ENCODE results near the gene NRAP.

The NRAP gene

DNA sequence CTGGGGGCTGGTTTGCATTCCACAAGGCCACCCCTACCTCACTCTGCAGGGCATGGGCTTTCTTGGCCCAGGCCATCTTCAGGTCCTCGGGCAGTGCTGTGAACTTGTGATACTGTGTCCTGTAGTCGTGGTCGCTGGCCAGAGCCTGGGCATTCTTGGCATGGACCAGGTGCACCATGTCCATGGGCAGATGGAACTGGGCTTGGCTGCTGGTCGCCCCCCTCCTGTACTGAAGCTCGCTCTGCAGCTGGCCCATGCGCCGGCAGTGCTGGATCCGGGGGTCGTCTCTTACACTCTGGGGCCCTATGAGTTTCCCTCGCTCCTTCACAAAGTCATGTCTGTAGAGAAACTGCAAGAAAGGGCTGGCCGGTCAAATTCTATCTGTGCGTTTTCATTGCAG, 59.3 kb downstream of the NRAP start:
- no peak for DNase-seq

- no peak for DNase-seq
These were observed 60.6 kb downstream of the NRAP start for GRCh38 chr10:113603057-113603777.

GRCh38 chr10:113600569-113600968, 63.3 kb downstream of the NRAP start:
- DNase-seq: no peak

GRCh38 chr10:113594652-113595051, 69.2 kb downstream of the NRAP start:
- no peak for DNase-seq

DNA sequence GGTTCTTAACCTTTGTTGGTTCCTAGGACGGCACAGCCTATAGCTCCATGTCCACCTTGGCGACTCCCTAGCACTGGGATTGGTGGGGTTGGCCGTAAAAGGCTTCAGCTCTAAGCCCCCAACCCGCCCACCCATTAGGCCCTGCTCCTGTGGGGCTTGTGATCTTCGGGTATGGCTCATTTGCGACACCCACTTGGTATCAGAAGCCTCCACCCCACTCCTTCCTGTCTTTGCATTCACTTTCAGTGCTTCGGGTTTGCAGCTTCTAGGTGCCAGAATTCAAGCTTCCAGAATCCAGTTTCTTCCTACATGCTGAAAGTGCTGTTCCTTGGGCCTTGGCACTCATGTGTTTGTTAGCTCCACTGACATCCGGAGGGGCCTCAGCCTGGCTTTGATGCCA, 71.5 kb downstream of the NRAP start:
- no peak for DNase-seq

DNA sequence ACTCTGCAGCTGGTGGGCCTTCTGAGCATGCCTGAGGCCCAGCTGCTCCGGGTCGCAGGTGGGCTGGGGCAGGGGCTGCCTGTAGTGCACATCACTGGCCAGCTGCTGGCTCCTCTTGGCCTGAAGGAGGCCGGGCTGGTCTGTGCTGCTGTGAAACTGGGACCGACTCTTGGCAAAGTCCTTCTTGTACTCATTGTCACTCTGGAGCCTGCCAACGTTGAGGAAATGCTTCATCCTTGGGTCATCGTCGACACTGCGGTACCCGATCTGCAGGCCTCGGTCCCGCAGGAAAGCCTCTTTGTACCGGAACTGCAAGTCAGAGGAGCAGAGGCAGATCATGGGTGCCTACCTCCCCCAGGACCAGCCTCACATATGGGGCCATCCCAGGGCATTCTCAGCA, 73.3 kb downstream of the NRAP start:
- no peak for DNase-seq

DNA sequence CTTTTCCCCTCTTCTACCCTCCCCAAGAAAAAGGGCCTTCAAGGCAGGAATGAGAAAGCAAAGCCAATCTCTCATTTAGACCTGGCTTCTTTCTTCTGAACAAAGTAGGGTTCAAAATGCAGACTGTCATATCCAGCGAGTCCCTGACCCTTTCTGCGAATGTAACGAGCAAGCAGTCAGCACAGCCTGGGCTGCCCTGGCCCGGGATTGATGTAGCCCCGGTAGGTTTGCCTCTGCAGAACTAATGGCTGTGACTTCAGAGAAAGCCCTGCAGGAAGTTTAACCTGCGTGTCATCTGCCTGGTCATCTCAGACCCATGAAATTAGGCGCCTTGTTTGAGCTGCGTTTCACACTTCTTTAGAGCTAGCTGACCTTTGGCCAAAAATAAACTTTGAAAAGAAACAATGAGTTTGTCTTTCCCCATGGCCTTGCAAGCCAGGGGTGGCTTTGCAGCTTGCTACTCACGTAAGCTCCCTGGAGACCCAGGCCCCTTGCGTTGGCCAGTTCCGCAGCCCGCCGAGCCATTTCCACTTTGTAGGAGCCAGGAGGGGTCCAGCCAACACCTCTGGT, 74.6 kb downstream of the NRAP start:
- DNase-seq: no peak

- no peak for DNase-seq
These were observed 77.9 kb downstream of the NRAP start for GRCh38 chr10:113585949-113586348.

GRCh38 chr10:113583571-113583970, 80.3 kb downstream of the NRAP start:
- DNase-seq: no peak

- no peak for DNase-seq
These were observed 82.7 kb downstream of the NRAP start for GRCh38 chr10:113581092-113581491.

- no peak for DNase-seq
These were observed 85.1 kb downstream of the NRAP start for GRCh38 chr10:113578773-113579172.

DNA sequence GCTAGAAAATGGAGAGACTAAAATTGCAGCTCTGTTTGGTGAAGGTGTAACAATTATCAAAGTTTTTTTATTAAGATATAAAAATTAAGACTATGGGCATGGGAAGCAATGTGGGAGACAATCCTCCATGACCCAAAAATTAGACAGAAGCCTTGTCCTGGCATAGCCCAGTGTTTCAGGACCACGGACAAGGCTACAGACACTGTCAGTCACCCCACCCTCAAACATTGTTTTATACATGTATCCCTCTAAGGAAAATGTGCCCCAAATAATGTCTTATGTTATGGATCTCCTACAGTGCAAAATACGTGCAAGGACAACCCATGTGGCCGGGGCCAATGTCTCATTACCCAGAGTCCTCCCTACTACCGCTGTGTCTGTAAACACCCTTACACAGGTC, 87.0 kb downstream of the NRAP start:
- DNase-seq: no peak

GRCh38 chr10:113573368-113573767, 90.5 kb downstream of the NRAP start:
- no peak for DNase-seq

DNA sequence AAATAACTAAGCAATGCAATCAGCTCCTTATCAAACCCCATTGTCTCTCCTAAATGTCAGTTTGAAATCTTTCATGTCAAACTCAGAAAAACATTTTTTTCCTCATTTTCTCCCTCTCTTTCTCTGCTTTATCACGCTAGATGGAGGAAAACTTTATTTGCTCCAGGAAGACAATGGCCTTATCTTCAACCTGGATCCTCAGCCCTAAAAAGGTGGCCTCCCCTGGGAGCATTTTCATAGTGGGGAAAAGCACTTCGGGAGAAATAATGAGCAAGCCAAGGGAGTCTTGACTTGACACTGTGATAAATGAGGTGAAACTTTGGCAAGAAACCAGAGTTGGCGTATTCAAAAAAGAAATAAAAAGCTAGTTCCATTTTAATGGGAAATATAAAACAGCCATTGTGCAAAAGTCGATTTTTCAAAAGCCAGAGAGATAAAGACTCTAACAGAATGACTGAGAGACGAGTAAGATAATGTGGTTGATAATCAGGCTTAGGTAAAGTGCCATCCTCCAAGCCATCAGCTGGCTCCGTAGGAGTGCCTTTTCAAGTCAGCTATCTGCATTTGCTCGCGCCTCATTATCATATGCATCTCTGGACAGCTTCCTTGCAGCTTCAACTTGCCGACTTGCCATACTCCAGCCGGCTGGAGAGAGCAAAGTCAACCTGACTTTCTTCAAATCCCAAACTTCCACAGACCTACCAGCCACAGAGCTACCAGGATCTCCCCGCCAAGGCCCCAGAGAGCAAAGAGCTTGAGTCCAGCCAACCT, 91.1 kb downstream of the NRAP start:
- no peak for DNase-seq

DNA sequence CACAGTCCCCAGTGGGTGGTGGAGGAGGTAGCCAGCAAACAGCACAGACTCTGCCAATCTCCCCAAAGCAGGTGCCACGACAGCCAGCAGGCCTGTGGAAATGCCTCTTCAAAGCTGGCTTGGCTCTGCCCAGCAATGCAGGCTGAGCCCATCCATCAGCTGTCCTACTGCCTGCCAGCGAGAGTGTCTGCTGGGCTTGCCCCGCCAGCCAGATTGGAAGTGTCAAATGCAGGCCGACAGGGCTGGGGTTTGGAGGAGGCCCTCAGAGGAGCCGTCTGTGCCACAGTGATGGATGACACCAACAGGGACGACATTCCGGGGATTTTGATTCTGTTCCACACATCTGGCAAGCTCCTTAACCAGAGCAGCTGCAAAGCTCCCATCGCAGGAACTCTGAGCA, 94.3 kb downstream of the NRAP start:
- DNase-seq: no peak

DNA sequence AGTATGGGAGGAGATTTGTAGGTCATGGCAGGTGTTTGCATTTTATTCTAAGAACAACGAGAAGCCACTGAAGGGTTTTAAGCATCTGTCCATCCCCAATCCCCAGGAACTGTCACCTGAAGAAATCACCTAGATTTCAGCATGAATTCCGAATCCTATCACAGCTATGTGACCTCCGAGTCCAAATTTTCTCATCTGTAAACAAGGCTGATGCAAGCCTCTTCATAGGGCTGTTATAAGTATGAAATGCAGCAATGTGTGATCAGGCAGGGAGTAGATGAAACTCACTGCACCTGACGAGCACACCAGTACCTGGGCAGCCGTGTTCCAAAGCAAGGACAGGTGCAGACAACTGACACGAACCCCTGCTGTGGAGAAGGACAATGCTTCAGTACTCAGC, 97.0 kb downstream of the NRAP start:
- no peak for DNase-seq

GRCh38 chr10:113565364-113565763, 98.5 kb downstream of the NRAP start:
- DNase-seq: no peak

DNA sequence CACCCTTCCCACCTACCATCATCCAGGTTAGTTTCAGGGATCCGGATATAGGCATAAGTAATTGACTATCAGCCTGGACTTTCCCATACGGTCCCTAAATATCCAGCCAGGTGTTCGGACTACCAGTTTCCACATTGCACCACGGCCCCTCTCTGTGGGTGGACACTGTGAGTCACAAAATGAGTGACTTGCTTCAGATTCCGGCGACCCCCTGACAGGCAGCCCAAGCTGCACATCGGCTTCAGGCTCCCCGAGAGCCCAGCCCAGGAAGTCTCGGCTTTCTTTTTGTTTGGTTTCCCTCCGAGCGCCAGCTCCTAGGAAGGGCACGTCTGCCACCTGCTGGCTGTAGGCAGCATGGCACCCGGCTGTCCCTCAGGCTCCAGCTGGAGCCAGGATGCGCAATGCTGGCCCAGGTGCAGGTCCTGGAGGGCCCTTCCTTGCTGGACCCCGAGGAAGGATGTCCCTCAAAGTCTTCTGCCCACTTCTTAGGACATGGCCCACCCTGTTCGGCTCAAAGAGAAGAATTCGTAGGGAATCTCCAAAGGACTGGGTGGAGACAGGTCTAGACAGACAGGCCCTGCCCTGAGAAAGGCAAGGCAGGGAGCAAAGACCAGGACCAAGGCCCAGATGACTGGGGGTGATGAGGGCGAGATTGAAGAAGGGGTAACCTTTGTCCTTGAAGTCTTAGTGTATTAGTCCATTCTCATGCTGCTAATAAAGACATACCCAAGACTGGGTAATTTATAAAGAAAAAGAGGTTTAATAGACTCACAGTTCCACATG, 100.3 kb downstream of the NRAP start:
- peak; percentile 32 for DNase-seq

DNA sequence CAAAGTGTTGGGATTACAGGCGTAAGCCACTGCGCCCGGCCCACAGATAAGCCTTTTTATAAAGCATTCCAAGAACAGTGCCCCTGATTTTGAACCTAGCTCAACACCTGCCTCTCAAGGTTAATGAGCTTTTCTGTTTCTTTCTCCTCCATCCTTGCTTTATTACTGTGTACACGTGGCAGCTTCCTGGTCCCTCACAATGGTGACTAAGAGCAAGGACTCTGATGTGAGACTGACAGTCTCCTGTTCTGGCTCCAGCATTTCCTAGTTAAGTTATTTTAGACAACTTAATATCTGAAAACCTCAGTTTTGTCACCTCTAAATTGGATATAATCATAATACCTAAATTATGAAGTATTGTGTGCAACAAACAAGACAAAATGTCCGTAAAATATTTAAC, 101.1 kb downstream of the NRAP start:
- no peak for DNase-seq

GRCh38 chr10:113562069-113562468, 101.8 kb downstream of the NRAP start:
- DNase-seq: no peak

DNA sequence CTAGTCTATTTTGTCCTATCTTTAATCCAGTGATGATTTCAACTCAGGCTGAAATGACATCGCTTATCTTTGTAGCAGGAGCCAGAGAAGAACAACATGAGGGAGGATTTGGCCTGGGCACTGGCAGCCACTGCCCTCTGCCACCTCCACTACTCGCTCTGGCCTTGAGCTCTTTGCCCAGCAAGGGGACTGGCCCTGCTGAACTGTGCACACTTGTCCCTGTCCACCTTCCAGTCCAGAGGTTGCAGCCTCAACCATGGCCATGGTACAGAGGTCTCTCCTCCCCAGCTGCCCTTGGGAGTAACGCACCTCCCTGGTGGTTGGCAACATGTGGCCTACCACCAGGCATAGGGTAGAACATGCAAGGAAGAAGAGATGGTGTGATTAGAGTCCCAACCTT, 102.6 kb downstream of the NRAP start:
- DNase-seq: no peak

DNA sequence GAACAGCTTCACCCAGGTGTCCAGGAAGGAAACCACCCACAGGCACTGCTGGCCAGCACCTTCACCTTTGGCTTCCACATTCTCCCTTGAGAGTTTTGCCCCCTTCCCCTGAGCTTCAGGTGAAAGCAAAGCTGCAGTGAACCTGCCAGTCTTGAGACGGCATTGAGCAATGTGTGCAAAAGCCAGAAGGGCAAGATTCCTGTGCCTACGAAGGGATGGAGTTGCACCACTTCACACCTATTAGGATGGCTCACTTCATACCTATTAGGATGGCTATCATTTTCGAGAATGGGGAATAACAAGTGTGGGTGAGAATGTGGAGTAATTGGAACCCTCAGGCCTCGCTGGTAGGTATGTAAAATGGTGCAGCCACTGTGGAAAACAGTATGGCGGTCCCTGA, 103.8 kb downstream of the NRAP start:
- DNase-seq: no peak

- DNase-seq: no peak
These were observed 105.9 kb downstream of the NRAP start for GRCh38 chr10:113557903-113558321.

All from effector CD8-positive, alpha-beta T cell (primary cell).